Type B pancreatic cell (in vitro differentiated cells): Measurements from ENCODE around the gene C18orf32. TPM values are rescaled to one million over a fixed set of nuclear protein-coding genes. Genes with fewer than 3 reads are reported as not detected.

Experiments used
- DNase-seq: peaks from one replicate; pipeline ENCODE4 v3.0.0; 2021; ENCODE audit warnings: mixed read lengths; ENCODE audit not compliant: unreplicated experiment; ENCODE audit errors: extremely low spot score
- H3K27ac Mint-ChIP-seq: 2 replicates; pipeline ENCODE4 v1.8.0; 2021; ENCODE audit warnings: mild to moderate bottlenecking, mixed read lengths
- H3K27me3 Mint-ChIP-seq: 2 replicates; pipeline ENCODE4 v1.8.0; 2021; ENCODE audit warnings: mixed read lengths
- H3K36me3 Mint-ChIP-seq: 2 replicates; pipeline ENCODE4 v1.8.0; 2021; ENCODE audit warnings: mixed read lengths
- H3K4me1 Mint-ChIP-seq: one replicate; pipeline ENCODE4 v1.8.0; 2021; ENCODE audit warnings: mixed read lengths; ENCODE audit not compliant: unreplicated experiment
- H3K4me3 Mint-ChIP-seq: 2 replicates; pipeline ENCODE4 v1.8.0; 2021; ENCODE audit warnings: mild to moderate bottlenecking, mixed read lengths
- H3K9me3 Mint-ChIP-seq: 2 replicates; pipeline ENCODE4 v1.8.0; 2021; ENCODE audit warnings: mixed read lengths
- total RNA-seq: library from RNA; stranded (reverse); gene quantifications from 2 replicates; pipeline ENCODE4 v1.2.1, GENCODE V29; 2021; ENCODE audit warnings: low replicate concordance
- TF ChIP-seq, protein P1 (sequence below): fragments of 200-600 bp; sonication (generic); conservative IDR thresholded peaks from 2 replicates; pipeline ENCODE4 v1.5.0; 2021; ENCODE audit warnings: antibody characterized with exemption, mild to moderate bottlenecking

The C18orf32 gene
- total RNA-seq, 1 donor from 2014 or later, result 42.1 TPM

- Mint-ChIP-seq H3K27ac (no peak overlapping the region), H3K27me3 (no peaks in the 10 kb centered on the region), H3K9me3 (no peaks in the 10 kb centered on the region), H3K4me1 (peaks cover 47% of the 10 kb centered on the region), H3K4me3 (no peak overlapping the region), H3K36me3 (peaks cover 18% of the 10 kb centered on the region)
- DNase-seq, result no peak
- TF ChIP-seq, protein P1, sequence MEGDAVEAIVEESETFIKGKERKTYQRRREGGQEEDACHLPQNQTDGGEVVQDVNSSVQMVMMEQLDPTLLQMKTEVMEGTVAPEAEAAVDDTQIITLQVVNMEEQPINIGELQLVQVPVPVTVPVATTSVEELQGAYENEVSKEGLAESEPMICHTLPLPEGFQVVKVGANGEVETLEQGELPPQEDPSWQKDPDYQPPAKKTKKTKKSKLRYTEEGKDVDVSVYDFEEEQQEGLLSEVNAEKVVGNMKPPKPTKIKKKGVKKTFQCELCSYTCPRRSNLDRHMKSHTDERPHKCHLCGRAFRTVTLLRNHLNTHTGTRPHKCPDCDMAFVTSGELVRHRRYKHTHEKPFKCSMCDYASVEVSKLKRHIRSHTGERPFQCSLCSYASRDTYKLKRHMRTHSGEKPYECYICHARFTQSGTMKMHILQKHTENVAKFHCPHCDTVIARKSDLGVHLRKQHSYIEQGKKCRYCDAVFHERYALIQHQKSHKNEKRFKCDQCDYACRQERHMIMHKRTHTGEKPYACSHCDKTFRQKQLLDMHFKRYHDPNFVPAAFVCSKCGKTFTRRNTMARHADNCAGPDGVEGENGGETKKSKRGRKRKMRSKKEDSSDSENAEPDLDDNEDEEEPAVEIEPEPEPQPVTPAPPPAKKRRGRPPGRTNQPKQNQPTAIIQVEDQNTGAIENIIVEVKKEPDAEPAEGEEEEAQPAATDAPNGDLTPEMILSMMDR, result no peak
These were observed 8.0 kb upstream of the C18orf32 start for GRCh38 chr18:49495076-49495475.

DNA sequence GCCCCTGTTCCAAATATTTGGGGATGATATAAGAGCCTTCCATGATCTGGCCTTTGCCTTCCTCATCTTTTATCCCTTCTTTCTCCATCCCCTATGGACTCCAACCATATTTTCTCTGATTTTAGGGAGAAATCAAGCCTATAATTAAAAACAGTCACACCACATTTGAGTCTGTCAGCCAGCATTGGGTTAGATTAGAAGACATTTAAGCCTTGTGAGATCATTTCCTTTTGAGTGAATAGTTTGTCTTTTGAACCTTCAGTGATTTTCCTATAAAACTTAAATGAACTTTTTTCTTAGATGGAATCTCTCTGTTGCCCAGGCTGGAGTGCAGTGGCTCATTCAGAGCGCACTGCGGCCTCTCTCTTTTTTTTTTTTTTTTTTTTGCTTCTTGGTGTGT, 7.6 kb upstream of the C18orf32 start:
- peaks cover 47% of the 10 kb centered on the region for H3K4me1 Mint-ChIP-seq
- no peak for DNase-seq
- H3K27me3 Mint-ChIP-seq, result no peaks in the 10 kb centered on the region
- peaks cover 19% of the 10 kb centered on the region for H3K36me3 Mint-ChIP-seq
- no peak overlapping the region for H3K4me3 Mint-ChIP-seq
- peak overlapping the region; percentile 71 for H3K27ac Mint-ChIP-seq
- TF ChIP-seq, protein P1, result no peak
- no peaks in the 10 kb centered on the region for H3K9me3 Mint-ChIP-seq

DNA sequence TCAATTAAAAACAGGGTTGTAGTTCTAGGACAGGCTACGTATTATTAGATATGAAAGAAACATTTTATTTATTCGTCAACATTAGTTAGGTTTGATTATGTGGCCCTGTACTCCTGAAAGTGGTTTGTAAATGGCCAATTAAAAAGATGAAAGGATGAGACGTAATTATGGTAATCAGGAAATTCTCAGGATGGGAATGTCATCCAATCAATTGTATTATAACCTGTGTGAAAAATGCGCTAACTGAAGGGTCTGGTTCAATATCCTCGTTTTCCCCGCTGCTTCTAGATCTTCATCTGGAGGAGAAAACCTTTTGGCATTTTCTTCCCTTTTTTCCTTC, 5.6 kb upstream of the C18orf32 start:
- Mint-ChIP-seq H3K4me3 (peak overlapping the region; percentile 97), H3K27ac (peak overlapping the region; percentile 97), H3K4me1 (peaks cover 54% of the 10 kb centered on the region), H3K27me3 (no peaks in the 10 kb centered on the region), H3K9me3 (no peaks in the 10 kb centered on the region), H3K36me3 (peaks cover 28% of the 10 kb centered on the region)
- TF ChIP-seq, protein P1, result no peak
- DNase-seq, result no peak

GRCh38 chr18:49491857-49492693, 5.0 kb upstream of the C18orf32 start, which contains the start of gene RPL17:
TSS of gene RPL17 (minus strand) at chr18:49492465.
- H3K4me1 Mint-ChIP-seq, result peaks cover 60% of the 10 kb centered on the region
- H3K36me3 Mint-ChIP-seq, result peaks cover 30% of the 10 kb centered on the region
- no peaks in the 10 kb centered on the region for H3K9me3 Mint-ChIP-seq
- peak; percentile 86 for DNase-seq
- TF ChIP-seq, protein P1, result no peak
- peak within 1 kb of the TSS; percentile 97 for H3K4me3 Mint-ChIP-seq
- H3K27ac Mint-ChIP-seq, result peak within 1 kb of the TSS; percentile 97
- no peaks in the 10 kb centered on the region for H3K27me3 Mint-ChIP-seq

GRCh38 chr18:49491534-49491856, 4.5 kb upstream of the C18orf32 start:
- H3K27me3 Mint-ChIP-seq, result no peaks in the 10 kb centered on the region
- no peak for DNase-seq
- TF ChIP-seq, protein P1, result no peak
- no peaks in the 10 kb centered on the region for H3K9me3 Mint-ChIP-seq
- peak overlapping the region; percentile 97 for H3K4me3 Mint-ChIP-seq
- H3K4me1 Mint-ChIP-seq, result peaks cover 59% of the 10 kb centered on the region
- H3K27ac Mint-ChIP-seq, result peak overlapping the region; percentile 97
- peaks cover 33% of the 10 kb centered on the region for H3K36me3 Mint-ChIP-seq
